Activated CD4-positive, alpha-beta T cell treated with anti-CD3 and anti-CD28 coated beads, Interleukin-2, Interleukin-6, amounts not matched to agents 100 ng/mL and 50 ng/mL, durations not matched to agents 16 hours and 8 hours (primary cell): ENCODE results near the gene MYO1G.
A peak's percentile ranks its signal among the peaks of the same experiment; 100 is the strongest.

Experiments
- DNase-seq: peaks from one replicate; pipeline ENCODE4 v3.0.0-alpha.2; 2020

The MYO1G gene

GRCh38 chr7:44930921-44931320 is 47.9 kb downstream of the MYO1G start:
- DNase-seq: no peak

GRCh38 chr7:44922351-44922694 is 56.5 kb downstream of the MYO1G start:
- no peak for DNase-seq

- DNase-seq: peak; percentile 96
These were observed 57.0 kb downstream of the MYO1G start for GRCh38 chr7:44921607-44922350.

- no peak for DNase-seq
These were observed 58.7 kb downstream of the MYO1G start for GRCh38 chr7:44920119-44920518.

GRCh38 chr7:44918029-44918428 is 60.8 kb downstream of the MYO1G start:
- DNase-seq: no peak

GRCh38 chr7:44917465-44917864 is 61.4 kb downstream of the MYO1G start:
- DNase-seq: no peak

GRCh38 chr7:44914992-44915607 is 63.7 kb downstream of the MYO1G start:
- DNase-seq: peak; percentile 56

- no peak for DNase-seq
These were observed 66.0 kb downstream of the MYO1G start for GRCh38 chr7:44912775-44913347.
